Glomerular visceral epithelial cell (primary cell): ENCODE data around the gene TGFBR1.
"Not testable (repeated sequence)": the region's sequence is repeated elsewhere in the genome, so short reads cannot be mapped to it uniquely, and the experiment has no call there.

Experiments
- DNase-seq: peaks from one replicate; pipeline ENCODE4 v3.0.0-alpha.2; 2016; ENCODE audit errors: extremely low spot score

Gene TGFBR1

GRCh38 chr9:99189186-99189585 is 84.3 kb downstream of the TGFBR1 start:
- no peak for DNase-seq

GRCh38 chr9:99189887-99190596 is 85.1 kb downstream of the TGFBR1 start:
- no peak for DNase-seq

- DNase-seq = no peak
Measured at GRCh38 chr9:99190597-99191283, 85.8 kb downstream of the TGFBR1 start.

- no peak for DNase-seq
Measured at GRCh38 chr9:99192786-99193465, 88.0 kb downstream of the TGFBR1 start.

- no peak for DNase-seq
Measured at GRCh38 chr9:99193466-99193821, 88.5 kb downstream of the TGFBR1 start.

- not testable (repeated sequence) for DNase-seq
Measured at GRCh38 chr9:99196484-99196883, 91.6 kb downstream of the TGFBR1 start.

- no peak for DNase-seq
Measured at GRCh38 chr9:99197124-99197630, 92.3 kb downstream of the TGFBR1 start.

- no peak for DNase-seq
Measured at GRCh38 chr9:99197987-99198386, 93.1 kb downstream of the TGFBR1 start.

GRCh38 chr9:99199938-99200539 is 95.1 kb downstream of the TGFBR1 start:
- DNase-seq = no peak

GRCh38 chr9:99201603-99202002 is 96.7 kb downstream of the TGFBR1 start:
- no peak for DNase-seq
